Small intestine (tissue), 7 donors: Measurements from ENCODE around the gene NSFL1C. TPM values are rescaled to one million over a fixed set of nuclear protein-coding genes. Genes with fewer than 3 reads are reported as not detected.
"Not testable (repeated sequence)": the region's sequence is repeated elsewhere in the genome, so short reads cannot be mapped to it uniquely, and the experiment has no call there.

Experiments used
- DNase-seq, 2 donors: peaks; one replicate each; pipeline versions ENCODE4 v3.0.0 to v3.0.0-alpha.2; 2013
- FAIRE-seq: peaks from 2 replicates; lab custom pipeline; 2012; peaks lifted over from hg19 to GRCh38; lab: Jason Lieb, UNC
- H3K27ac ChIP-seq, 3 donors: one replicate each; pipeline ENCODE4 v1.5.1; 2013; ENCODE audit warnings: low read length in 2 of 3, mild to moderate bottlenecking in 2 of 3, control low read depth in 1 of 3, inconsistent platforms in 1 of 3, low read depth in 1 of 3, moderate library complexity in 1 of 3
- H3K27me3 ChIP-seq, 3 donors: one replicate each; pipeline ENCODE4 v1.6.1; 2013; ENCODE audit warnings: low read length in 3 of 3, inconsistent platforms in 1 of 3; ENCODE audit not compliant: control insufficient read depth in 3 of 3, insufficient read depth in 3 of 3
- H3K36me3 ChIP-seq, 3 donors: one replicate each; pipeline ENCODE4 v1.6.1; 2013; ENCODE audit warnings: low read length in 3 of 3, inconsistent platforms in 1 of 3, low read depth in 1 of 3, mild to moderate bottlenecking in 1 of 3, moderate library complexity in 1 of 3; ENCODE audit not compliant: control insufficient read depth in 3 of 3, insufficient read depth in 2 of 3
- H3K4me1 ChIP-seq, 3 donors: one replicate each; pipeline ENCODE4 v1.6.1; 2013; ENCODE audit warnings: low read length in 2 of 3, inconsistent platforms in 1 of 3, low read depth in 1 of 3, mild to moderate bottlenecking in 1 of 3, moderate library complexity in 1 of 3; ENCODE audit not compliant: control insufficient read depth in 3 of 3, insufficient read depth in 2 of 3
- H3K4me3 ChIP-seq, 3 donors: one replicate each; pipeline ENCODE4 v1.5.1; 2013; ENCODE audit warnings: low read length in 3 of 3, control low read depth in 1 of 3, inconsistent platforms in 1 of 3, low read depth in 1 of 3, mild to moderate bottlenecking in 1 of 3, moderate library complexity in 1 of 3
- H3K9me3 ChIP-seq, 2 donors: one replicate each; pipeline ENCODE4 v1.6.1; 2013; ENCODE audit warnings: low read depth in 1 of 2, low read length in 1 of 2; ENCODE audit not compliant: control insufficient read depth in 2 of 2, insufficient read depth in 1 of 2
- WGBS, 3 donors: extraction: QIAGEN DNeasy Blood & Tissue Kit; methylation state at CpG; one replicate each; pipeline ENCODE4 v1.1.7; 2013; 5-methylcytosine and 5-hydroxymethylcytosine counted together
- polyA plus RNA-seq, 4 donors: library from polyadenylated mRNA; stranded (reverse) in 3 of 4; unstranded in 1 of 4; fragments of 200-250 nt in 3 of 4; fragments of 120-200 nt in 1 of 4; gene quantifications; one replicate each; pipeline versions ENCODE4 v1.2.1 to v1.2.3, GENCODE V29; 2013
- donor health status: healthy with polysubstance abuse.
- donor health status: control.
- donor health status: control.
- donor health status: Bipolar disorder and iron deficiency.
- donor health status: healthy.

NSFL1C gene
- polyA plus RNA-seq, 4 donors = 44.7 to 73.1 (median 54.0) TPM

GRCh38 chr20:1405801-1406200, 60.8 kb downstream of the NSFL1C start:
- H3K4me1 ChIP-seq = peaks cover 0 to 39% (median 1%) of the 10 kb centered on the region in 3 donors
- FAIRE-seq = no peak
- H3K9me3 ChIP-seq = no peaks in the 10 kb centered on the region
- peak in 1 of 2 donors; percentile 50 for DNase-seq
- H3K27ac ChIP-seq = peak overlapping the region in 1 of 3 donors; percentile 35
- no peak overlapping the region for H3K4me3 ChIP-seq
- H3K36me3 ChIP-seq = no peaks in the 10 kb centered on the region
- 11 to 36% (median 27%) methylated on average over 2 of the region's 2 CpGs for WGBS, 3 donors
- H3K27me3 ChIP-seq = no peaks in the 10 kb centered on the region

GRCh38 chr20:1403624-1404023, 63.0 kb downstream of the NSFL1C start:
- Histone ChIP-seq H3K36me3 (no peaks in the 10 kb centered on the region), H3K9me3 (no peaks in the 10 kb centered on the region), H3K27ac (no peak overlapping the region), H3K4me3 (no peak overlapping the region), H3K4me1 (peaks cover 4 to 55% (median 4%) of the 10 kb centered on the region in 3 donors), H3K27me3 (no peaks in the 10 kb centered on the region)
- no peak for FAIRE-seq
- no peak for DNase-seq
- WGBS, 3 donors = 51 to 93% (median 69%) methylated on average over 1 of the region's 1 CpG

GRCh38 chr20:1402149-1402548, 64.5 kb downstream of the NSFL1C start:
- H3K4me3 ChIP-seq = no peak overlapping the region
- FAIRE-seq = no peak
- H3K27ac ChIP-seq = peak overlapping the region in 1 of 3 donors; percentile 55
- no peaks in the 10 kb centered on the region for H3K36me3 ChIP-seq
- no peak for DNase-seq
- peaks cover 5 to 64% (median 7%) of the 10 kb centered on the region in 3 donors for H3K4me1 ChIP-seq
- 60 to 65% (median 62%) methylated on average over 7 of the region's 7 CpGs for whole genome bisulfite sequencing, 3 donors
- H3K9me3 ChIP-seq = no peaks in the 10 kb centered on the region
- no peaks in the 10 kb centered on the region for H3K27me3 ChIP-seq

GRCh38 chr20:1401451-1401907, 65.2 kb downstream of the NSFL1C start:
- Histone ChIP-seq H3K27ac (peak overlapping the region in 1 of 3 donors; percentile 55), H3K9me3 (no peaks in the 10 kb centered on the region), H3K4me1 (peaks cover 5 to 61% (median 7%) of the 10 kb centered on the region in 3 donors), H3K36me3 (no peaks in the 10 kb centered on the region), H3K27me3 (no peaks in the 10 kb centered on the region), H3K4me3 (no peak overlapping the region)
- FAIRE-seq (no peak), DNase-seq (peak; percentile 40 to 73)
- 66 to 82% (median 74%) methylated on average over 3 of the region's 3 CpGs for WGBS, 3 donors

- not testable (repeated sequence) for H3K27me3 ChIP-seq, H3K9me3 ChIP-seq, H3K36me3 ChIP-seq, H3K4me3 ChIP-seq
- peak; percentile 67 for FAIRE-seq
- H3K4me1 ChIP-seq = peaks cover 5 to 47% (median 7%) of the 10 kb centered on the region in 3 donors
- H3K27ac ChIP-seq = peak overlapping the region in 2 of 3 donors; percentile 69 to 74
- DNase-seq = peak; percentile 88 to 94
- 16 to 46% (median 41%) methylated on average over 8 of the region's 8 CpGs for WGBS, 3 donors
Measured at GRCh38 chr20:1399678-1400366, 66.8 kb downstream of the NSFL1C start.

GRCh38 chr20:1398185-1398584, 68.5 kb downstream of the NSFL1C start:
- Histone ChIP-seq H3K4me1 (peaks cover 8 to 44% (median 12%) of the 10 kb centered on the region in 3 donors), H3K27ac (peak overlapping the region in 1 of 3 donors; percentile 74)
- WGBS, 3 donors = 14 to 51% (median 29%) methylated on average over 7 of the region's 7 CpGs
- H3K4me3 ChIP-seq, H3K36me3 ChIP-seq, H3K27me3 ChIP-seq, H3K9me3 ChIP-seq, FAIRE-seq: not testable (repeated sequence)
- DNase-seq = peak; percentile 66 to 78

GRCh38 chr20:1397710-1398109, 68.9 kb downstream of the NSFL1C start:
- 61 to 76% (median 72%) methylated on average over 4 of the region's 4 CpGs for WGBS, 3 donors
- no peaks in the 10 kb centered on the region for H3K36me3 ChIP-seq
- H3K4me1 ChIP-seq = peaks cover 8 to 42% (median 12%) of the 10 kb centered on the region in 3 donors
- no peaks in the 10 kb centered on the region for H3K9me3 ChIP-seq
- no peaks in the 10 kb centered on the region for H3K27me3 ChIP-seq
- H3K4me3 ChIP-seq = no peak overlapping the region
- FAIRE-seq = no peak
- DNase-seq = no peak
- peak overlapping the region in 1 of 3 donors; percentile 14 for H3K27ac ChIP-seq

GRCh38 chr20:1396702-1397101, 69.9 kb downstream of the NSFL1C start:
- Histone ChIP-seq H3K27me3 (no peaks in the 10 kb centered on the region), H3K4me1 (peaks cover 8 to 34% (median 14%) of the 10 kb centered on the region in 3 donors), H3K36me3 (no peaks in the 10 kb centered on the region), H3K27ac (peak overlapping the region in 1 of 3 donors; percentile 26), H3K4me3 (no peak overlapping the region), H3K9me3 (no peaks in the 10 kb centered on the region)
- FAIRE-seq (no peak), DNase-seq (no peak)
- 65 to 94% (median 72%) methylated on average over 4 of the region's 4 CpGs for WGBS, 3 donors
